ENCODE measurements around the gene AGAP3.

- TF ChIP-seq TAF1 (IDR thresholded peaks at IDR 0.05; ENCODE audit: borderline replicate concordance, insufficient read depth, low read length) = no peak
- no peak for TF ChIP-seq SIN3A (IDR thresholded peaks at IDR 0.05; ENCODE audit: borderline replicate concordance, insufficient read depth, low read length)
These were observed 23.1 kb downstream of the AGAP3 start for GRCh38 chr7:151109094-151110048.

Data from PFSK-1 (cell line).